ENCODE results near the gene ZNF804A.
"Not testable (repeated sequence)": the region's sequence is repeated elsewhere in the genome, so short reads cannot be mapped to it uniquely, and the experiment has no call there.

Gene ZNF804A

DNA sequence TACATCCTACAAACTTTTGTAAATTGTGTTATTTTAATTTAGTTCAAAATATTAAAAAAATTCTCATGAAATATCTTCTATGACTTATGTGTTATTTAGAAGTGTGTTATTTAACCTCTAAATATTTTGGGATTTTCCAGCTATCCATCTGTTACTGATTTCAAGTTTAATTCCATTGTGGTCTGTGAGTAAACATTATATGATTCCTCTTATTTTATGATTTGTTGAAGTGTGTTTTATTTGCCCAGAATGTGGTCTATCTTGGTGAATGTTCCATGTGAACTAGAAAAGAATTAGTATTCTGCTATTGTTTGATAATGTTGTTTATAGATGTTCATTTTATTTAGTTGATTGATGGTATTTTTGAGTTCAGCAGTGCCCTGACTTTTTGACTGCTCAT is 136.0 kb downstream of the ZNF804A start:
- Histone ChIP-seq H3K4me3 (no peak overlapping the region), H3K27me3 (no peaks in the 10 kb centered on the region), H3K9me3 (no peaks in the 10 kb centered on the region), H3K27ac (no peak overlapping the region), H3K36me3 (no peaks in the 10 kb centered on the region), H3K4me1 (no peaks in the 10 kb centered on the region)
- no peak for DNase-seq
- TF ChIP-seq, protein P1, sequence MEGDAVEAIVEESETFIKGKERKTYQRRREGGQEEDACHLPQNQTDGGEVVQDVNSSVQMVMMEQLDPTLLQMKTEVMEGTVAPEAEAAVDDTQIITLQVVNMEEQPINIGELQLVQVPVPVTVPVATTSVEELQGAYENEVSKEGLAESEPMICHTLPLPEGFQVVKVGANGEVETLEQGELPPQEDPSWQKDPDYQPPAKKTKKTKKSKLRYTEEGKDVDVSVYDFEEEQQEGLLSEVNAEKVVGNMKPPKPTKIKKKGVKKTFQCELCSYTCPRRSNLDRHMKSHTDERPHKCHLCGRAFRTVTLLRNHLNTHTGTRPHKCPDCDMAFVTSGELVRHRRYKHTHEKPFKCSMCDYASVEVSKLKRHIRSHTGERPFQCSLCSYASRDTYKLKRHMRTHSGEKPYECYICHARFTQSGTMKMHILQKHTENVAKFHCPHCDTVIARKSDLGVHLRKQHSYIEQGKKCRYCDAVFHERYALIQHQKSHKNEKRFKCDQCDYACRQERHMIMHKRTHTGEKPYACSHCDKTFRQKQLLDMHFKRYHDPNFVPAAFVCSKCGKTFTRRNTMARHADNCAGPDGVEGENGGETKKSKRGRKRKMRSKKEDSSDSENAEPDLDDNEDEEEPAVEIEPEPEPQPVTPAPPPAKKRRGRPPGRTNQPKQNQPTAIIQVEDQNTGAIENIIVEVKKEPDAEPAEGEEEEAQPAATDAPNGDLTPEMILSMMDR (IDR thresholded peaks at IDR 0.05) = no peak
- intact Hi-C loops (cut with DNase I; ENCODE audit: low total_unique reads) = no loop called here

DNA sequence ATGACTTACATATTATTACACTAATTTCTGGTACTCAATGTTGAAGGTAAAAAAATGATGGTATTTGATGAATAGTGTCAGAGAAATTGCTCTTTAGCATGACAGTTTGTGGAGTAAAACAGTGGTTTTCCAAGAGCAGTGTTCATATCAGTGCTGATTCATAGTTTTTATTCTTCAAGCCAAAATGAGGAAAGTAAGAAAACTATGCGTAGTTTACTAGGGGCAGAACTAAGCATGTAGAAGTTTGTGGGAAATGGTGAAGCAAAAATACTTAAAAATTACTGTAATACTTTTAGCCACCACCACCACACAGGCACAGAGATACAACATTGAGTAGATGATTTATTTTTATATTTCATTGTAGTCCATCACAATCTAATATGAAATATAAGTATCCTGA is 137.3 kb downstream of the ZNF804A start:
- H3K36me3 ChIP-seq = no peaks in the 10 kb centered on the region
- H3K27me3 ChIP-seq = no peaks in the 10 kb centered on the region
- no peak overlapping the region for H3K4me3 ChIP-seq
- no peaks in the 10 kb centered on the region for H3K4me1 ChIP-seq
- intact Hi-C loops (cut with DNase I; ENCODE audit: low total_unique reads) = no loop called here
- TF ChIP-seq, protein P1 (IDR thresholded peaks at IDR 0.05) = no peak
- H3K9me3 ChIP-seq = no peaks in the 10 kb centered on the region
- DNase-seq = no peak
- no peak overlapping the region for H3K27ac ChIP-seq

DNA sequence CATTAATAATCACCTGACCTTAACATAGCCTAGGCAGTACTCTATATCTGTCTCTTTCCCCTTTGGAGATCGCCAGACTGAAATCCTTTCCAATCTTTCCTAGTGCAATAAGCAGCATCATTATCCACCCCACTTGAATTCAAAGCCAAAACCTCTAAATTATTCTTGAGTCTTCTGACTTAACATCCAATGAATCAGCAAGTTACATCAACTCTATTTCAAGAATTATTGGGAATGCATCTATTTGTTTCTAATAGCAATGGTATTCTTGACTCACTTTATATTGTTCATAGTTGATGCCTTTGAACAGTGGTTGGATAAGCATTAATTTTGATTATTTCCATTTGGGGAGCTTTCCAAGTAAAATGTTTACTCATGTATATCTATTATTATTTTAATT is 144.8 kb downstream of the ZNF804A start:
- no peak for DNase-seq
- Histone ChIP-seq H3K36me3 (no peaks in the 10 kb centered on the region), H3K4me3 (no peak overlapping the region), H3K27me3 (no peaks in the 10 kb centered on the region), H3K27ac (no peak overlapping the region), H3K9me3 (peaks cover 0 to 3% (median 0%) of the 10 kb centered on the region in 3 donors), H3K4me1 (no peaks in the 10 kb centered on the region)
- intact Hi-C loops (cut with DNase I; ENCODE audit: low total_unique reads) = no loop called here
- TF ChIP-seq, protein P1 (IDR thresholded peaks at IDR 0.05) = no peak

DNA sequence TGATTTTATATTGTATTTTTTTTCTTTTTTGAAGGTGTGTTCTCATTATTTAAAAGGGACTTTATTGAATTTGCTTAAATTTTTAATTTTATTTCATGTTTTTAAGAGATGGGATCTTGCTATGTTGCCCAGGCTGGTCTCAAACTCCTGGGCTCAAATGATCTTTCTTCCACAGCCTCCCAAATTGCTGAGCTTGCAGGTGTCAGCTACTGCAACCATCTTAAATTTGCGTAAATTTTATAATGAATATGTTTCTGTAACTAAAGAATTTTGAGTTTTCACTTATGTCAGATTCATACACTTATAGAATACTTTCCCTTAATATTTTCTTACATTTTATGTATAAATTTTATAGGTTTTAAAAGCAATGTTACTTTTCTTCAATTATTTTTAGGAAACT is 157.8 kb downstream of the ZNF804A start:
- Histone ChIP-seq H3K27ac (no peak overlapping the region), H3K27me3 (no peaks in the 10 kb centered on the region), H3K9me3 (no peaks in the 10 kb centered on the region), H3K4me3 (no peak overlapping the region), H3K4me1 (no peaks in the 10 kb centered on the region), H3K36me3 (no peaks in the 10 kb centered on the region)
- DNase-seq = no peak
- intact Hi-C loops (cut with DNase I; ENCODE audit: low total_unique reads) = no loop called here
- TF ChIP-seq, protein P1 (IDR thresholded peaks at IDR 0.05) = no peak

DNA sequence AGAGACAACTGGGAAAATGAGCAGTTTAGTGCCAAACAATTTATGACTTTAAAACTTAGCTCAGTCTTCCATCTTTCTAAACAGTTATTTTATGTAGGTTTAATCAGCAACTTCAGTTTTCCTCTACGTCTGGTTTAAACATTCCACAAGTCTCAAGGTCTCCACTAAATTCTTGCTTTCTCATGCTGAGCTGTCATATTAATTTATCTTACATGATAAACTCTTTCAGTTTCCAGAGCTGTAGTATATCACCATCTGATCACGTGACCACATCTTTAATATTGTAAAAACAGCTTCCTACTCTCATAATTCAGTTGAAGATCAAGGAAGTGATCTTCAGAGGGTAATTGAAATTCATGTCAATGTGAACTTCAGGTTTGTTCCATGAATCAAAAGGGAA is 158.6 kb downstream of the ZNF804A start:
- DNase-seq = no peak
- TF ChIP-seq, protein P1 (IDR thresholded peaks at IDR 0.05) = no peak
- Histone ChIP-seq H3K4me1 (no peaks in the 10 kb centered on the region), H3K27ac (no peak overlapping the region), H3K36me3 (no peaks in the 10 kb centered on the region), H3K27me3 (no peaks in the 10 kb centered on the region), H3K4me3 (no peak overlapping the region), H3K9me3 (no peaks in the 10 kb centered on the region)
- intact Hi-C loops (cut with DNase I; ENCODE audit: low total_unique reads) = no loop called here

DNA sequence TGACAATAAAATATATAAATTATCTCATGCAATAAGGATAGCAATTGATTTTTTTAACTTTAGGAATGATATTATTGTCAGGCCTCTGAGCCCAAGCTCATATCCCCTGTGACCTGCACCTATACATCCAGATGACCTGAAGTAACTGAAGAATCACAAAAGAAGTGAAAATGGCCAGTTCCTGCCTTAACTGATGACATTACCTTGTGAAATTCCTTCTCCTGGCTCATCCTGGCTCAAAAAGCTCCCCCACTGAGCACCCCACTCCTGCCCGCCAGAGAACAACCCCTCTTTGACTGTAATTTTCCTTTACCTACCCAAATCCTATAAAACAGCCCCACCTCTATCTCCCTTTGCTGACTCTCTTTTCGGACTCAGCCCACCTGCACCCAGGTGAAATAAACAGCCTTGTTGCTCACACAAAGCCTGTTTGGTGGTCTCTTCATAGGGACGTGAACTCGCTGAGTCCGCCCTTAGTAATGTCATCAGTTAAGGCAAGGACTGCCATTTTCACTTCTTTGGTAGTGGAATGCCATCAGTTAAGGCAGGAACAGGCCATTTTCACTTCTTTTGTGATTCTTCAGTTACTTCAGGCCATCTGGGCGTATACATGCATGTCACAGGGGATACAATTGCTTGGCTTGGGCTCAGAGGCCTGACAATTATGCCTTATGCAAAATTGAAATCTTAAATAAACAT is 161.4 kb downstream of the ZNF804A start:
- H3K4me1 ChIP-seq; H3K27ac ChIP-seq; H3K9me3 ChIP-seq; DNase-seq; H3K4me3 ChIP-seq; H3K36me3 ChIP-seq; intact Hi-C loops (cut with DNase I; ENCODE audit: low total_unique reads); H3K27me3 ChIP-seq: not testable (repeated sequence)

Data from tibial artery (tissue), 4 donors.